Measurements from ENCODE around the gene CELF2. TPM values are rescaled to one million over a fixed set of nuclear protein-coding genes. Genes with fewer than 3 reads are reported as not detected.

CELF2 gene
- total RNA-seq, 1 donor from 2014 or later, result 6.4 TPM

GRCh38 chr10:11298116-11298515 is 280.4 kb downstream of the CELF2 start:
- DNase-seq (ENCODE audit: low read depth), result peak; percentile 10

- no peak for DNase-seq (ENCODE audit: low read depth)
Observed at GRCh38 chr10:11299125-11299524, 281.5 kb downstream of the CELF2 start.

- DNase-seq (ENCODE audit: low read depth), result no peak
Observed at GRCh38 chr10:11300026-11300425, 282.4 kb downstream of the CELF2 start.

- DNase-seq (ENCODE audit: low read depth), result no peak
Observed at GRCh38 chr10:11300563-11300962, 282.9 kb downstream of the CELF2 start.

GRCh38 chr10:11301571-11302111 is 284.0 kb downstream of the CELF2 start:
- no peak for DNase-seq (ENCODE audit: low read depth)

GRCh38 chr10:11302181-11302580 is 284.5 kb downstream of the CELF2 start:
- DNase-seq (ENCODE audit: low read depth), result no peak

GRCh38 chr10:11303361-11304170 is 285.9 kb downstream of the CELF2 start:
- DNase-seq (ENCODE audit: low read depth), result no peak

GRCh38 chr10:11304906-11305585 is 287.4 kb downstream of the CELF2 start:
- no peak for DNase-seq (ENCODE audit: low read depth)

GRCh38 chr10:11305825-11306593 is 288.3 kb downstream of the CELF2 start:
- DNase-seq (ENCODE audit: low read depth), result no peak

GRCh38 chr10:11307004-11307403 is 289.3 kb downstream of the CELF2 start:
- DNase-seq (ENCODE audit: low read depth), result no peak

GRCh38 chr10:11307937-11308336 is 290.3 kb downstream of the CELF2 start:
- no peak for DNase-seq (ENCODE audit: low read depth)

GRCh38 chr10:11311027-11311426 is 293.4 kb downstream of the CELF2 start:
- DNase-seq (ENCODE audit: low read depth), result no peak

GRCh38 chr10:11313463-11313862 is 295.8 kb downstream of the CELF2 start:
- DNase-seq (ENCODE audit: low read depth), result no peak

GRCh38 chr10:11317936-11318670 is 300.4 kb downstream of the CELF2 start:
- no peak for DNase-seq (ENCODE audit: low read depth)

- no peak for DNase-seq (ENCODE audit: low read depth)
Observed at GRCh38 chr10:11318826-11319598, 301.3 kb downstream of the CELF2 start.

GRCh38 chr10:11319990-11320602 is 302.4 kb downstream of the CELF2 start:
- no peak for DNase-seq (ENCODE audit: low read depth)

GRCh38 chr10:11320809-11321520 is 303.3 kb downstream of the CELF2 start:
- no peak for DNase-seq (ENCODE audit: low read depth)

GRCh38 chr10:11322698-11323097 is 305.0 kb downstream of the CELF2 start:
- DNase-seq (ENCODE audit: low read depth), result no peak

GRCh38 chr10:11324761-11325321 is 307.2 kb downstream of the CELF2 start:
- no peak for DNase-seq (ENCODE audit: low read depth)

Data from renal cortical epithelial cell (primary cell).